SK-N-SH treated with all-trans-retinoic acid at 6 μM for 48 hours (cell line): Measurements from ENCODE around the gene GPR55.

Source experiments
- ATAC-seq: fragments of 200-7000 bp; cut with Tn5 transposase; 3 replicates; pipeline ENCODE4 v1.9.1; 2020; ENCODE audit warnings: mild to moderate bottlenecking, moderate library complexity
- ARNTL ChIP-seq: fragments of 450-650 bp; formaldehyde crosslinking; IDR thresholded peaks from 2 replicates; pipeline ENCODE4 v1.5.0; 2020; ENCODE audit warnings: low read depth, mild to moderate bottlenecking, moderate library complexity, borderline replicate concordance
- CREB5 ChIP-seq: fragments of 250-450 bp; sonication (Bioruptor Pico); IDR thresholded peaks from 2 replicates; pipeline ENCODE4 v1.5.1; 2020; ENCODE audit warnings: low read depth, mild to moderate bottlenecking, moderate library complexity
- CSDC2 ChIP-seq: fragments of 250-450 bp; sonication (Bioruptor Pico); IDR thresholded peaks from 2 replicates; pipeline ENCODE4 v1.5.0; 2020; ENCODE audit warnings: mild to moderate bottlenecking, moderate library complexity
- CSRNP3 ChIP-seq: fragments of 250-450 bp; sonication (Bioruptor Pico); IDR thresholded peaks from 2 replicates; pipeline ENCODE4 v1.5.1; 2021; ENCODE audit warnings: mild to moderate bottlenecking, moderate library complexity
- ESRRG ChIP-seq: fragments of 250-450 bp; sonication (Bioruptor Pico); IDR thresholded peaks from 2 replicates; pipeline ENCODE4 v1.6.1; 2021; ENCODE audit warnings: mild to moderate bottlenecking
- GLIS3 ChIP-seq: fragments of 250-450 bp; sonication (Bioruptor Pico); IDR thresholded peaks from 2 replicates; pipeline ENCODE4 v1.5.0; 2020; ENCODE audit warnings: mild to moderate bottlenecking, moderate library complexity
- ISL1 ChIP-seq: fragments of 250-450 bp; sonication (Bioruptor Pico); IDR thresholded peaks from 2 replicates; pipeline ENCODE4 v2.1.2; 2022; ENCODE audit warnings: mild to moderate bottlenecking, moderate library complexity
- OSR1 ChIP-seq: fragments of 250-450 bp; sonication (Bioruptor Pico); IDR thresholded peaks from 2 replicates; pipeline ENCODE4 v1.8.0; 2022; ENCODE audit warnings: moderate library complexity, mild to moderate bottlenecking, inconsistent platforms
- PATZ1 ChIP-seq: fragments of 250-450 bp; sonication (Bioruptor Pico); IDR thresholded peaks from 2 replicates; pipeline ENCODE4 v1.8.0; 2020; ENCODE audit warnings: mild to moderate bottlenecking, moderate library complexity, borderline replicate concordance
- POU6F1 ChIP-seq: fragments of 250-450 bp; sonication (Bioruptor Pico); IDR thresholded peaks from 2 replicates; pipeline ENCODE4 v1.8.0; 2021; ENCODE audit warnings: low read depth, mild to moderate bottlenecking, moderate library complexity, borderline replicate concordance
- PPARA ChIP-seq: fragments of 250-450 bp; sonication (Bioruptor Pico); IDR thresholded peaks from 2 replicates; pipeline ENCODE4 v1.5.0; 2020; ENCODE audit warnings: mild to moderate bottlenecking, borderline replicate concordance
- RARB ChIP-seq: fragments of 250-450 bp; sonication (Bioruptor Pico); IDR thresholded peaks from 2 replicates; pipeline ENCODE4 v1.8.0; 2021; ENCODE audit warnings: mild to moderate bottlenecking, moderate library complexity
- SNAI2 ChIP-seq: fragments of 250-450 bp; sonication (Bioruptor Pico); IDR thresholded peaks from 2 replicates; pipeline ENCODE4 v1.5.0; 2020; ENCODE audit warnings: mild to moderate bottlenecking, moderate library complexity
- TCF4 ChIP-seq: fragments of 250-450 bp; sonication (Bioruptor Pico); IDR thresholded peaks from 2 replicates; pipeline ENCODE4 v1.8.0; 2021; ENCODE audit warnings: mild to moderate bottlenecking, moderate library complexity, borderline replicate concordance
- TOX ChIP-seq: fragments of 250-450 bp; sonication (Bioruptor Pico); IDR thresholded peaks from 2 replicates; pipeline ENCODE4 v1.8.0; 2021; ENCODE audit warnings: mild to moderate bottlenecking, moderate library complexity, borderline replicate concordance
- ZC3H10 ChIP-seq: fragments of 250-450 bp; sonication (Bioruptor Pico); IDR thresholded peaks from 2 replicates; pipeline ENCODE4 v1.5.1; 2021; ENCODE audit warnings: mild to moderate bottlenecking, moderate library complexity
- ZFP3 ChIP-seq: fragments of 250-450 bp; sonication (Bioruptor Pico); IDR thresholded peaks from 2 replicates; pipeline ENCODE4 v1.5.0; 2020; ENCODE audit warnings: mild to moderate bottlenecking, moderate library complexity
- ZFP30 ChIP-seq: fragments of 450-650 bp; formaldehyde crosslinking; IDR thresholded peaks from 2 replicates; pipeline ENCODE4 v1.5.0; 2022; ENCODE audit warnings: mild to moderate bottlenecking, moderate library complexity
- ZNF70 ChIP-seq: fragments of 450-650 bp; formaldehyde crosslinking; IDR thresholded peaks from 2 replicates; pipeline ENCODE4 v1.5.0; 2020; ENCODE audit warnings: mild to moderate bottlenecking, moderate library complexity
- ZNF8 ChIP-seq: fragments of 450-650 bp; formaldehyde crosslinking; IDR thresholded peaks from 2 replicates; pipeline ENCODE4 v1.5.0; 2020; ENCODE audit warnings: mild to moderate bottlenecking, moderate library complexity

The GPR55 gene

GRCh38 chr2:230896346-230897115 lies 28.5 kb downstream of the GPR55 start:
- ATAC-seq = no peak

GRCh38 chr2:230895536-230896345 lies 29.3 kb downstream of the GPR55 start:
- TF ChIP-seq TCF4 = no peak
- no peak for TF ChIP-seq POU6F1 (CRISPR knock-in tag)
- TF ChIP-seq, all 23 proteins: peak for 0
- no peak for ATAC-seq

More at GRCh38 chr2:230896346-230897115, 28.5 kb downstream of the GPR55 start:
- TF ChIP-seq ESRRG (CRISPR knock-in tag) (no peak), CREB5 (CRISPR knock-in tag) (no peak), ZFP3 (no peak), ZNF8 (CRISPR knock-in tag) (no peak), PATZ1 (CRISPR knock-in tag) (no peak), ISL1 (no peak), OSR1 (CRISPR knock-in tag) (no peak), ZC3H10 (CRISPR knock-in tag) (no peak), GLIS3 (CRISPR knock-in tag) (no peak), TOX (no peak), CSDC2 (CRISPR knock-in tag) (no peak), POU6F1 (CRISPR knock-in tag) (no peak), ZNF70 (CRISPR knock-in tag) (no peak), ARNTL (CRISPR knock-in tag) (no peak), CSRNP3 (CRISPR knock-in tag) (no peak)

- no peak for ATAC-seq
- no peak for TF ChIP-seq ESRRG (CRISPR knock-in tag)
- no peak for TF ChIP-seq ZFP30
- no peak for TF ChIP-seq ZNF8 (CRISPR knock-in tag)
- no peak for TF ChIP-seq TOX
- TF ChIP-seq ISL1 = no peak
- TF ChIP-seq TCF4 = no peak
- TF ChIP-seq PPARA (CRISPR knock-in tag) = no peak
- TF ChIP-seq SNAI2 = no peak
- no peak for TF ChIP-seq PATZ1 (CRISPR knock-in tag)
- no peak for TF ChIP-seq ZC3H10 (CRISPR knock-in tag)
- TF ChIP-seq POU6F1 (CRISPR knock-in tag) = no peak
- no peak for TF ChIP-seq RARB
Measured at GRCh38 chr2:230893841-230894781, 30.9 kb downstream of the GPR55 start.
